Amniotic stem cell (primary cell): ENCODE measurements around the gene TUT1.
"Not testable (repeated sequence)": the region's sequence is repeated elsewhere in the genome, so short reads cannot be mapped to it uniquely, and the experiment has no call there.

ENCODE experiments used
- DNase-seq: peaks from one replicate; lab custom pipeline; 2025; lab: John Stamatoyannopoulos, UW

TUT1 gene

DNA sequence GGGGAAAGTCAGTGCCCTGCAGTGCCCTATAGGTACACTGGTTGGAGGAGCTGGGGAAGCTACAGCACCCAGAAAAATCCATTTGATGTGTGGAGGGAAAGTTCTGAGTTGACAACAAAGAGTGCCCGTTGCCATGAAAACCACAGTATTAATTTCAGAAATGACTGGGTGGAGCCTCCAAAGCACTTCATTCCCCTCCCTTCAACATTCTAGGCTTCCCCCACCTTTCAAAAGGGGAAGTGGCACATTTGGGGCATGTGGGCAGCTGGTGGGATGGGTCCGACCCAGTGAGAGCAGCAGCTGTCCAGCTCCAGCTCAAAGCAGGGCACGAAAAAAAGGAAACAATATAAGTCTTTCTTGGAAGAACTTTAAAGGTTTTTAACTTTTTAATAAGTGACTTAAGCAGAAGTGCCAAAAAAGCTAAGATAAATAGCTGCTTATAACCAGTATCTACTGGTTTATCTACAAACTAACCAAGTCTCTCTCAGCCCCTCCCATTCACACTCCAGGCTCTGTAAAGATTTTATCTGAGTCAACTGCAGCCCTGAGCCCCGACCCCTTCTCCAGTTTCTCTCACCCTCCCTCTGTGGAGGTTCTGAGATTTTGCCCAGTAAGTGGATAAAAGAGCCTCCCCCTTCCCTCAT, 35.7 kb downstream of the TUT1 start:
- no peak for DNase-seq

DNA sequence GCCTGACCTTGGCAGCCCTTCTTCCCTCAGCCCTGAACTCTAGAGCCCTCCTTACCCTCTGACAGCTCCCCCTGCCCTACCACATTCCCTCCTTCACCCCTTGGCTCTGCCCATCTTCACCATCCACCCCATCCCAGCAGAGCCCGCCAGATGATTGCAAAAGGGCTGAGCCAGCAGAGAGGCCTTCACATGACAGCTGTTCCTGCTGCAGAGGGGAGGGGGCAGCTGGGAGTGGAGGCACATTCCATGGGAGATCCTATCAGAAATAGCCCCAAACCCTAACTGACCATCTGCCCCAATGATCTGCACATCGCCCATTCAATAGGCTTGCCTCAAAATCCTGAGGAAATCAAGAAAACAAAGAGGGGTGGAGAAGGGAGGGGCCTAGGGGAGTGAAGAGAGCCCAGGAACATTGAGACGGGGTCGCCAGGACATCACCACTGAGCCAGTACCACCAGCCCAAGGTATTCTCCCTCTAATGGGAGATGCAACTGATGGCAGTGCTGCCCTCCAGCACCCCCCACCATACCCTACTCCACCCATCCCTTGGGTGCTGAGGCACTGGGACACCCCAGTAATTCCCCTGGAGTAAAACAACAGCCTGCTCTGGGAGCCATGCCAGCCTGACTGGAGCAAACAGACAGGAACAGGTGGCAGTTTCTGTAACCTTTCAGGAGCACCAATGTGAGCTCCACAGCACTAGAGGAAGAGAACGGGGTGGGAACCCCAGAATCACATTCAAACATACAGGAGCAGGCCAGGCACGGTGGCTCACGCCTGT, 36.7 kb downstream of the TUT1 start:
- DNase-seq: no peak

DNA sequence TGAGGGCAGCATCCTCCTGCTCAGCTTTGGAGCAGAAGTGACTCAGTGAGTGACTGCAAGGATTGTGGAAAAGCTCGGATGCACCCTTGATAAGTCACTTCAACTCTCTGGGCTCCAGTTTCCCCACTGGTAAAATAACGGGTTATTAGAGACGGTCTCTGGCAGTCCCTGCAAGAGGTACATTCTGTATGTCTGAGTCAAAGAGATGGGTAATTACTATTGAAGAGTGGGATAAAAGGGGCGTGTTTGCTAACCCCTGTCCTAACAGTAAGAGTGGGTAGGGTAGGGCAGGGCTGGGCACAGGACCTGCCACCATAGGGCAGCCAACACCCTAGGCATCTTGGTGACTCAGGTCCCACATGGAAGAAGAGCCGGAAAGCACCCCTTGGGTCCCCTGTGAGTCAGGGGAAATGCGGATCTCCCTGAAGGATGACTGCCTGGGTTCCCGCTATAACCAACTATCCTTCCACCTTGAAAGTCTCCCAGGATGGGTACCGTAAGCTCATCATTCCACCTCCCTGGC, 37.4 kb downstream of the TUT1 start:
- peak; percentile 80 for DNase-seq

DNA sequence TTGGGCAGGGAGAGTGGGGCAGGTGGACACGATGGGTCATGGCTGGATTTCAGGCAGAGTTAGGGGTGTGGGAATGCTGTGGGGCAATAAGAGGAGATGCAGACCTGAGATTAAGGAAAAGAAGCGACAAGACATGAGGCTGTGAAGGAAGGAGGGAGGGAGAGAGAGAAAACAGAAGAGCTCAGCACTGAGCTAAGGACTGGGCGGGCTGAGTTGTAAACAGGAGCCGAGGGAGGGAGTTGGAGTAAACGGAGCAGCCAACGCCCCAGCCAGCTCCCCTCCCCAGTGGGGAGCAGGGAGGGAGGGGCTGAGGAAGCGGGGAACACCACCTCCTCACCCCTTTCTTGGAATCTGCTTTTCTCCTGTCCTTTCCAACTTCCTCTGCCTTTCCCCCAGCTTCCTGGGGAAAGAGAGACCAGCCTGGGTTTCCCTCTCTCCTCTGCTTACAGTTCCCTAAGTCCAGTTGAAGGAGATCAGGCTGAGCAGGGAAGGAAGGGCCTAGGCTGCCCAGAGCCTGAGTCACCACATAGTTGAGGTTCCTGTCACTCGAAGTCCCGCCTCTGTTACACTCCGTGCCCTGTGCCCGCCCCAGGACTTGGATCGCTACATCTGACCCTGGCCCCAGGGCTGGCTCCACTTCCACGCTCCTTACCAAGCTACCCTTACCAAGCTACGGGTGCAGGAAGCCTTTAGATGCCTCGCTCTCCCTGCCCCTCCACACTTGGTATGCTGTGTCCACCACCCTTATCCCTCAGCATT, 38.1 kb downstream of the TUT1 start:
- peak; percentile 89 for DNase-seq

DNA sequence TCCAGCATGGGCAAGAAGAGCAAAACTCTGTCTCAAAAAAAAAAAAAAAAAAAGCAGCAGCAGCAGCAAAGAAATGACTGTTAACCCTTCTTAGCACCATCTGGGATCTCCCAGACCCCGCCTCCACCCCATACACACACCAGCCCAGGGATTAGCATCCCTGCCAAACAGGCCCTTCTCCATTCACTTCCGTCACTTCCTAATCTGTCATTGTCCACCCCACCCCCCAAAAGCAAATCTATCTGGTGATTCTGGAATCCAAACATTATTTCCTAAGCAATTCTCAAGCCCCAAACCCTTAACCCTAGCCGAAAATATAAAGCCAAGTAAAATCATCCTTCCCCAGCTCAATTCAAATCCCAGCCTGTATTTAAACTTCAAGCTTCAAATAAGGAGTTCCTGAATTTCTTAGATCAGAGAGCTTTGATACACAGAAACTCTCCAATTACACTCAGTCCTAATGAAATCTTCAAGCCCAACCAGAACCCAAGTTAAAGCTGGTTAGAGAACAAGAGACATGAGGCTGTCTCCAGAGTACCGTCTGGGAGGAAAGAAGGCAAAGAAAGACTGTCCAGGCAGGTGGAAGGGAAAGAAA, 38.7 kb downstream of the TUT1 start:
- DNase-seq: no peak

DNA sequence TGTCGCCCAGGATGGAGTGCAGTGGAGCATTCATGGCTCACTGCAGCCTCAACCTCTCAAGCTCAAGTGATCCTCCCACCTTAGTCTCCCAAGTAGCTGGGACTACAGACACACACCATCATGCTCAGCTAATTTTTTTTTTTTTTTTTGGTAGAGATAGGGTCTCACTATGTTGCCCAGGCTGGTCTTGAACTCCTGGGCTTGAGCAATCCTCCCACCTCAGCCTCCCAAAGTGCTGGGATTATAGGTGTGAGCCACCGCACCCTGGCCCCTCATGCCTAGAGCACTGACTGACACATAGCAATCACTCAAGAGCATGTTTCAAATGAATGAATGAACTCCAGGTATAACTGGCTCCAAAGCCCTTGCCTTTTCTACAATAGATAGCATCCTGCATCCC, 40.8 kb downstream of the TUT1 start:
- DNase-seq: not testable (repeated sequence)

DNA sequence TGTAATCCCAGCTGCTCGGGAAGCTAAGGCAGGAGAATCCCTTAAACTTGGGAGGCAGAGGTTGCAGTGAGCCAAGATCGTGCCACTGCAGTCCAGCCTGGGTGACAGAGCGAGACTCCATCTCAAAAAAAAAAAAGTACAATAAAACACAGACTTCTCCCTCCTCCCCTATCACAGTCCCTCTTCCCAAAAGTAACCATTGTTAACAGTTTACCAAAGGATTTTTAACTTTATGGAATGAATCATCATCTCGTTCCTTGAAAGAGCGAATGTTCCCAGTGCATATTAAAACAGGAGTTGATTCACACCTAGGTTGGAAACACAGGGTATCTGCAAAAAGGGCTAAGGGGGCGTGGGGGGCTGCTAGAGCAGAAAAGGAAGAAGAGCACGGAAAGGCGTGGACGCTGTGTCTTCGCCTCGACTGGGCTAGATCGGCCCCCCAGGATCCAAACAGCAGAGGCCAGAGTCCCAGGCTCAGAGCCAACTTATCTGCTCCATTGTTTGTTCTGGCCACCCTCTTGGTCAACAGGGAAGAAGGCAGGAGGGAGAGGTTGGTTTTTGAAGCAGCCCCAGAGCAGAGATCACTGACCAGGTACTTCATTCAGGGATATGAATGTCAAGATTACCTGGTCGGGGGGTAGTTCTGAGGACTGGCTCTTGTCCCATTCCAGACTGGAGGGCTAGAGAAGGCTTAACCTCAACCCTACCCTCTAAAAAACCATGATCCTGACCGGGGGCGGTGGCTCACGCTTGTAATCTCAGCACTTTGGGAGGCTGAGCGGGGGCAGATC, 42.6 kb downstream of the TUT1 start:
- DNase-seq: no peak

DNA sequence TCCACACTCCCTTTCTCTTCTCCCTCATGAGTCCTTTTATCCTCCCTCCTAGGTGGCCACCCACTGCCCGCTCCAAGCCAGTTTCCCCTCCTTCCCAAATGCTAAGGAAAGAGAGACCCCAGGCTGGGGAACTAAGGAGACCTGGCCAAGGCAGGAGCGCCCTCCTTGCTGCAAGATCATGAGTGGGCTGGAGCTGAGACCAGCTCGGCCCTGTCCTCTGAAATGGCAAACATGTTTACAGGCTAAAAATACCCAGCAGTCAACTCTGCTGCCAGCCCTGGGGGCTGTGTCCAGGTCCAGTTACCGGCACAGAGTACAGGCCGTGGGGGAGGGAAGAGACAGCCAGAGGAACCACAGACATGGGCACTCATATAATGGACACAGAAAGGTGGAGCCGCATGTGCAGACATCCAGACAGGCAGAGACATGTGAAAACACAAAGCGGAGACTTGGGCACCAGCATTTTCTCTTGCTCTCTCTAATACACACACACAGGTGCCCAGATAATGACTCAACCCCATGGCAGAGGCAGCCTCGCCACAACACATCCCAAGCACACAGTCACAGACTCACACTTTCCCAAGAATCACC, 43.5 kb downstream of the TUT1 start:
- no peak for DNase-seq

DNA sequence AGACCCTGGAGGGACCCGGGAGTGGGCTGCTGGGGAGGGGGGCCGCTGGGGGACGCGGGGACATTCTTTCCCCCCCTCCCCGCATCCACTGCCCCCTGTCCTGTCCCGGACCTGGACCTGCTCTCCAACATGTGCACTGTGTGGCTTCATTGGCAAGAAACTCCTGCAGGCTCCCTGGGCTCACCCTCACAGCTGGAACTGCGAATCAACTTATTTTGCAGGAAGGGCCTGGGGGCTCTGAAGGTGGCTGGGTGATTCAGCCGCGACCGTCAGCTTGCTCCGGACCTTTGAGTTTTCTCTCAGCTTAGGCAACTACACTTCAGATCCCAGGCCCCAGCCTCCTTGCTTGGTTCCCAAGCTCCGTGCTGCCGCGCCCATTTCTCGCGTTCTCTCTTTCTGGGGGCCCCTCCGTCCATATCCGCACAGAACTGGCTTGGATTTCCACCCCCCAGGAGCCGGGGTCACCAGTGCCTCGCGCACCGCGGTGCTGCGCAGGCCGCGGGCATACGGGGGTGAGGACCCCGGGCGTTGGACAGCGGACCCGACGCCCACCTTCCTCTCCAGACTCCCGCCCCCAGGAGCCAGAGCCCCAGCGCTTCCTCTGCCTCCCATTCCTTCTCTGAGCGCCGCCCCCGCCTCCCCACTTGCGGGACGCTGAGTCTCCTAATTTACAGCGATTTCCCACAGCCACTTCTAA, 44.2 kb downstream of the TUT1 start:
- DNase-seq: no peak

DNA sequence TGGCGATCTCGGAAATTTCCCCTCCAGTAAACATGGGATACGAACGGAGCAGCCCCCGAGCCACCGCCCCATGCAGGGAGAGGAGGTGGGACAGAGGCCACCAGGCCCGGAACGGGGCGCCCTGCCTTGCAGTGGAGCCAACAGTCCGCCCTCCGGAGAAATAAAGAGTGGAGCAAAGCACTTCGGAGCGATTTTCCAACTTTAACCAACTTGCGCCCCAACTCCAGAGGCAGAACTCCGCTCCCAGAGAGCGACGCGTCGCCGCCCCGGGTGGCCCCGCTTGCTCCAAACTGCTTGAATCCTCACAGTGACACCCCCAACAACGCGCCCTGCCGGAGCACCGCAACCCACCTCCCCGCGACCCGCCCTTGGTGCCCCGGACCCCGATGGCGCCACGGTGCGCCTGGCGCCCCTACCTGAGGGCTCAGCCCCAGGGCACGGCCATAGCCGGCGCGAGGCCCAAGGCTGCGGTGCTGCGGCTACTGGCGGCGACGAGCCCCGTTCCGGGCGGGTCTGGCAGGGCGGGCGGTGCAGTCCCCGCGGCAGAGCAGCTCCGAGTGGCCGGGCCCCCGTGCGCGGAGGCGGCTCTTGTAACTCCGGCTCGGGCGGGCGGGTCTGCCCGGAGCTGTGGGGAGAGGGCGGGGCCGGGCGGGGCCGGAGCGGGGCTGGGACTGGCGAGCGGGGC, 44.9 kb downstream of the TUT1 start, which contains the start of gene AHNAK:
Gene AHNAK, minus strand, starts transcription at position 563 of the 685 bp plus-strand sequence. CDS start 10,708 bp downstream, outside the sequence.
- DNase-seq: peak; percentile 53

DNA sequence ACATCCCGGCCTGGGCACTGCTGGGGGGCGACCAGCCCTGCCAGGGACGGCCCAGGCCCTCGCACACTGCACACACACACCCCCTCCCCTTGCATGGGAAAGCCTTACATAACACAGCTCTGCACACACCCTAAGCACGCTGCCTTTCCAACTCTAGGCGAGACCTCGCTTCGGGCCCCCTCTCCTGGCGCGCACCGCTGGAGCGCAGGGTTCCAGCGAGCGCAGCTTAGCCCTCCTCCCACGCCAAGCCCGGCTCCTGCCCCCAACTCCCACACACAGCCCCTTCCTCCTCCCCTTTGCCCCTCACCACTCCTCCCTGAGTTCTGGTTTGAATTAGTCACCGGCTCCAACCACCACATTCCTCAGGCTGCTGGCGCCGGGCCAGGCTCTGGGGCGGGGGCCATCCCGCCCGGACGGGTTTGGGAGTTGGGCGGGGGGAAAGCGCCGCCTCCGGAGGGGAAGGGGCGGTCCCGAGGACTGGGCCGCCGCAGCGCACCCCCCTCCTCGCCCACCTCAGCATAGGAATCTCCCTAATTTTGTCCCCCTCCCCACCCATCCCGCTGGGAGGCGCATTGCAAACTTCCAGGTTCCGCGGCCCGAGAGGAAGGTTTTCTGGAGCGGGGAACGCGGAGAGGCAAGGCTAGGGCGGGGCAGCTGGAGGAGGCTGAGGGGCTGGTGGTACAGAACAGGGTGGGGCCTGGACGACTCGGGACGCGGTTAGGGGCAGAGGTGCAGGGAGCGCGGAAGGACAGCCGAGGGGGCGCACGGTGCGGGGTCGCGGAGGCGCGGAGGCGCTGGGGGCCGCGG, 45.7 kb downstream of the TUT1 start:
- peak; percentile 59 for DNase-seq

DNA sequence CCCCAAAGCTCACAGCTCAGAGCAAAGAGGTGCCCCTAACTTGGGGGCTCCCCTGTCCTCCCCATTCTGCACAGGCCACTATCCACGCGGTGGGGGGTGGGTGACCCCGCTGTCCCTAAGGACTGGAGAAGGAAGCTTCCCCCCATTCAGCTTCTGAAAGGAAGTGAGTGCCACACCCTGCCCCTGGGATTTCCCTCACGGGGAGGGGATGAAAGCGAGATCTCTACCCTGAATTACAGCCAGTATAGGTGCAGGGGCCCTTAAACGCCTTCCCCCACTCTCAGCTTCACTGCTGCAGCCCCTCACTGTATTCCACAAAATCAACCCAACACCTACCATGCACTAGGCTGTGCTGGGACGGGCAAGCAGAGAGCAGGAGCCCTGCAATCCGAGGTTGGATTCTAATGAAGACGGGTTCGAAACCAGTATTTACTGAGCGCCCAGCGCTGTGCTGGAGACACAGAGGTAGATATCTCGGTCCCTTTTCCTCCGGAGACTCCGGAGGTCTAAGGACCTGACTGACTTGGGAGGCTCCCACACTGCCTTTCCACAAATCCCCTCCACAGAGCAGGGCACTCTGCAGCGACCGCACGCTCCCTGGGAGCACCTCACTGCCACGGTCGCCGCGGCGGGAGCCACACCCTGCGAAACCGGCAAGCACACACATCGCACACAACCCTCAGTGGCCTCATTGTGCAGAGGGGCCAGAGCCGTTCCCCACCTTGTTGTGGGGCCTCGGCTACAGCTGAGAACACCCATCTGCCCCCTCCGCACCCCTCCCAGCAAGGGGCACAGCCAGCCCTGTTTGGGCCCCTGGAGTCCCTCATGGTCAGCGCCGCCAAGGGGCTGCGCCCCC, 46.5 kb downstream of the TUT1 start:
- DNase-seq: no peak

DNA sequence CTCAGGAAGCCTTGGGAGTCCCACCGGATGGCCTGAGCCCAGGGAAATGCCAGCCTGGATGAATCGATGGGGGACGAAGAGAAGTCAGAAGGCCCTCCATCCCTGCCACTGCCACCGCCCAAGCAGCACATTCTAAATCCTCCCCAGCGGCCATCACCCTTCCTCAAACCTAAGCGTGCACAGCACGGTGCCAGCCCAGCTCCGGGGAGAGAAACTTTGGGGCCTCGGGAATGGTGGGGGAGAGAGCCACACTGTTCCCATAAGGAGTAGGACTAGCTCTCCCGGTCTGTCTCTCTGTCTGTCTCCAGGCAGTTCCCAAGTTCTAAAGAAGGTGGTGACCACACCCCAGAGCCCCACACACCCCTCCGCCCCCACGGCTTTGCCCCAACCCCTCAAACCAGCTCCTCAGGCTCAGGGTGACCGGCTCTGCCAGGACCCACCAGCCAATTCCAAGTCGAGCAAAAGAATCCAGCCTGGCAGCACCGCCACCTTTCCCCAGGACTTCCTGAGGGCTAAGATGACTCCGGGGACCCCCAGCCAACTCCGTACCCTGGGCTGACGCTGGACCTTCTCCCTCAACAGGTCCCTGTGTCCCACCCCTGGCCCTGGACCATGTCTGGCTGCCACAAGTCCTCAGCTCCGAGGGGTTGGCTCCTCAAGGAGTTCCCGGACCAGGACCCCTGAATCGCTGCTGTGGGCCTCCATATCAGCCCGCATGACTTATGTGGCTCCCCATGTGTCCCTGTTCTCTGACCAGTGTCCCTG, 47.5 kb downstream of the TUT1 start:
- DNase-seq: no peak

DNA sequence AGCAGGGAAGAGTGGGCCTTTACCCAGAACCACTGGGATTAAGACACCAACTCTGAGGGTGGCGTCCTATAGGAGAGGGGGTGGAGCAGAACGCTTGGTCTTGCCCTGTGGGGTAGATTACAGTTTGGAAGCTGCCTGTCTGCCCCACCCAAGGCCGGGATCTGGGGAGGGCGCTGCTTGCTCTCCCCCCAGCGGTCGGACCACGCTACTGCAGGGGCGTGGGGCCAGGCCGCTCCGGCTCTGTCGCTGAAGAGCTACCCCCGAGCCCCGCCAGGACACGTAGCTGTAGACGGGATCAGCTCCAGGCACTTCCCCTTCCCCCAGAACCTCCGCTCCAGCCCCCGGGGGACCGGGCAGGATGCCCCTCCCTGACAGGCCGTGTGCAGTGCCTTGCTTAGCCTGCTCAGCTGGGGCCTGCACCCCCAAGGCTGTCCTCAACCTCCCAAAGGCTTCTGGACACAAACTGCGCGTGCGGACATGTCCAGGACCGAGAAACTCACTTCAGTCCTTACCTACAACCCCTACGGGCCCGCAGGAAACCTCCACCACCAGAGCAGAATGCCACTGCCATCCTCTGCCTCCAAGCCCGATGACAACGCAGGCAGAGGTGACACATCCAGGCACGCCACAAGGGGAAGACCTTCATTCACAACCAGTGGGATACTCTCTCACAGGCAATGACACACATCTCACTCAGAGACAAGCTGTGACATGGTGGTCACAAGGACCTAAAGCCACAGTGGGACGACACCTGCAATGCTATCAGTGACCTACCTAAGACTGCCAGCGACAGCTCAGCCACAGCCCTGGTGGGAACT, 48.4 kb downstream of the TUT1 start:
- DNase-seq: peak; percentile 60

DNA sequence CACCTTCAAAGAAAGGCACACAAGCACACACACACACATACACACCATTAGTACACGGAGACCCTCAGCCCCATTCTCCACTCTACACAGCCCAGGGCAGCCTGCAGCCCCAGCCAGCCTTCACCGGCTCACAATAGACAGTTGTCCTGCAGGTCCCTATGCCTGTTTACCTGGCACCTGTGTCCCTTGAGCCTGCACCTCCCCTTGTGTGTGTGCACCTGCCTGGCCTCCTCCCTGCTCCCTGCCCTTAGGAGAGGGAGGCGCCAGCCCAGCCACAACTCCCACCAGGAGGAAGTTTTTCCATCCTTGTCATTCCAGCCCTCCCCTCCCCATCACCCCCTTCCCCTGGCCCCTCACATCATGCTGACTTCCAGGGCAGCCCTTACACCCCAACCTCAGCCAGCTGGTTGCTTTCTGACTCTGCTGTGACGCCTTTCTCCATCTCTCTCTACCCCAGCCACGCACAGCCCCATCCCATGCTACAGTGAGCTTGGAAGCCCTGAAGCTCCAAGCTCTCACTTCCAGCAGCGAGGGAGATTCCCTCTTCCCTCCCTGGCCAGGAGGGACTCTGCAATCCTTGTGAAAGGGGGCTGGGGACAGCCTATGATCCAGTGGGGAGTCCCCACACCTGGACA, 49.1 kb downstream of the TUT1 start:
- DNase-seq: no peak
